Measurements from ENCODE around the gene CORO2A.

Gene CORO2A

DNA sequence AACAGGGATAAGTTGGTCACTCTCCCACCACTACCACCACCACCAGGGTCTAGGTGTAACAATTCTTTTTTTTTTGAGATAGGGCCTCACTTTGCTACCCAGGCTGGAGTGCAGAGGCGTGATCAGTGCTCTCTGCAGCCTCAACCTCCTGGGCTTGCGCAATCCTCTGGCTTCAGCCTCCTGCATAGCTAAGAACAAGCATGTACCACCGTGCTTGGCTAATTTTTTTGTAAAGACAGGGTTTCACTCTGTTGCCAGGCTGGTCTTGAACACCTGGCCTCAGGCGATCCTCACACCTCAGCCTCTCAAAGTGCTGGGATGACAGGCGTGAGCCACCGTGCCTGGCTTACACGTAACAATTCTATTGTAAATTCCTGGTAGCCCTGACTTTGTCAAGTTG, 27.5 kb downstream of the CORO2A start:
- DNase-seq = no peak

DNA sequence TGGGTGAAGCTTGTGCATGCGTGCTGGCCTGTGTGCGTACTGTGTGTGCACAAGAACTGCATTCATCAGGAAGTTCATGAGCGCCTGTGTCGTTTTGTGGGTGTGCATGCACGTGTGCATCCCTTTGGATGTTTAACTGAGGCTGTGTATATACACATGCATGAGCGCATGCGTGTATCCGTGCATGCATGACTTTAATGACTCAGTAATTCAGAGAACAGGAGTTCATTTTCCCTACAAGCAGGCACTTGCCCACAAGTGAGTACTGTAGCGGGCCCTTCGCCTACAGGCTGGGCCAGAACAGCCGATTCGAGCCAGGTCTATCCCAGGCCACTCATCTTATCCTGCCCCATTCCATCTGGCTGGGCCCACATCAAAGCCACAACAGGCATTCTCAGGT, 29.8 kb downstream of the CORO2A start:
- DNase-seq = peak; percentile 63

DNA sequence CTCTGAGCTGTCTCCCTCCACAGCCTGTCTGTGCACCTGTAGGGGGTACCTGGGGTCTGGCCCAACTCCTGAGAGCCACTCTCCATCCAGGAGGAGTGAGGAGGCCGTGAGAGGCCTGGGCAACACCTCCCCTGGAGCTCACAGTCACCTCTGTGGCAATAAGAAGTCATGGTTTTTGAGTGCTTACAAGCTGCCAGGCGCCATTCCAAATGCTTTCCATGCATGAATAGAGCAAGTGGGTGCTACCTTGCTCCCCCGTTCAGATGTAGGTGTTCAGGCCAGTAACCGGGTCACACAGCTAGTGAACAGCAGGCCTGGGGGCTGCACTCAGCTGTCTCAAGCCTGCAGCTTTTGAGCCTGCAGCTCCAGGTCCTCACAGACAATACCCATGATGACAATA, 30.6 kb downstream of the CORO2A start:
- no peak for DNase-seq

DNA sequence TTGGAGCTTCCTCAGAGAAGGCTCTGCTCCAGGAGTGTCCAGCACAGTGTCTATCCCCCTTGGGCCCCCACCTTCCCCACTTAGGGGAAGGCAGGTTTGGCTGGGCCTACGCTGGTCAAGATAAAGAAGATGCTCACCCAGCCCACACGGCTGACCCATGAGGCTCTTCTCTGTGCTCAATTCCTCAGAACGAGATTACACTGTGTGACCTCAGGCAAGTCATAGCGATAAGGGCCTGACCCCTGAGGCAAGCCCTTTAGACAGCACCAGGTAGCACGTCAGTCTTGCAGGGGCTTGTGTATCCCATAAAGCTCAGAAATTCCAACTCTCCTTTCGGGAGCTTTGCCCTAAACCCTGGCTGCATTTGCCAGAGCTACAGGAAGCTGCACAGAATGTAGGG, 32.6 kb downstream of the CORO2A start:
- DNase-seq = no peak

DNA sequence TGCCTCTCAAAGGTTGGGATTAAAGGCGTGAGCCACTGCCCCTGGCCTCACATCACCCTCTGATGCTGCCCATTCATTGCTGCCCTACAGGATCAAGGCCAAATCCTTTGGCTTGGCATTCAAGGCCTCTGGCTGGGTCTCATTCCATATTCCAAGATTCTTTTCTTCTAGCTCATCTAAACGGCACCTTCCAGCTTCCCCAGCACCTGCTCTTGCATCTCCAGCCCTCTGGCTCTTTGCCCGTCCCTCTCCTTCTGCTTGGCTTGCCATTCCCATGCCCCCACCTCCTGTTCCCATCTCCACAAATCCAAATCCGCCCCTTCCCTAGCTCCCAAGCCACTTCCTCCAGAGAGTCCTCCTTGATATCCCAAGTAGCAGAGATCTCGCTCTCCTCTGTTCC, 33.1 kb downstream of the CORO2A start:
- DNase-seq = no peak

DNA sequence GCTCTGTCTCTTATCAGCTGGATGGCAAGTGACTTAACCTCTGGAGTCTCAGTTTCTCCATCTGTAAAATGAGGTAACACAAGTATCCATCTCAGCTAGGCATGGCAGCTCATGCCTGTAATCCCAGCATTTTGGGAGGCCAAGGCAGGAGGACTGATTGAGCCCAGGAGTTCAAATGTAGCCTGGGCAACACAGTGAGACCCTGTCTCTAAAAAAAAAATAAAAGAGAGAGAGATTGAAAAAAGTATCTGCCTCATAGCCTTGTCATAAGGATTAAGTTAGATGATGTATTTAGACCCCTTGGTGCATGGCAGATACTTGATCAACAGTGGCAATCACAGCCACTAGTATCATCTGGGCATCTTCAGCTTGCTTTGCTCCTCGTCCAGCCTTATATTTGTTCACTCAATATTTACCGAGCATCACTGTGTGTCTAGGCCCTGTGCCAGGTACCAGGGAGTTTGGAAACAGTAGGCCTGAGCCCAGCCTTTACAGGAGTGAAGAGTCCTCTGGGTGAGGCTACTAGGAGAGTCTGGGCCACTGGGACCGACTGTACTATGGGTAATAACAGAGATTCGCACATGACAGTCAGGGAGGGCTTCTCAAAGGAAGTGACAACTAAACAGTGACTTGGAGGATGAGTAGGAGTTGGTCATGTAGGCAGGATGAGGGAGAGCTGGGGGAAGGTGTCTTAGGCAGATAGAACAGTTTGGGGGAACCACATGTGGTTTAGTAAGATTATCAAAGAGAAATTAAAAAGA, 34.2 kb downstream of the CORO2A start:
- no peak for DNase-seq

DNA sequence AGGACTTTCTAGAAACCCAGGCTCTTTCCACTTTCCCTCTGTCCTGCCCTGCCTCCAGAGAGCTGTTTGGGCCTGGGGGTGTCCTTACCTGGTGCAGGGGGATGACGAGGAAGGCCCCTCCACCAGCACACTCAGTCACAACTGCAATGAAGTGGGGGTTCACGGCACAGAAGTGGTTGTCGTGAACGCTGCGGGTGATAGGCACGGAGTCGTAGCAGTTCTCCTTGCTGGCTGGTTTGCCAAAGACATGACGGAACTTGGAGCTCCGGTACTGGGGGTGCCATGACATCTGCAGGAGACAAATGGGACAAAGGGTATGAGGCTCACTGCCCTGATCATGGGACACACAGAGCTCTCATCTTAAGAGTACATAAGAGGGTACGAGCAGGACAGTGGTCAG, 35.1 kb downstream of the CORO2A start:
- no peak for DNase-seq

DNA sequence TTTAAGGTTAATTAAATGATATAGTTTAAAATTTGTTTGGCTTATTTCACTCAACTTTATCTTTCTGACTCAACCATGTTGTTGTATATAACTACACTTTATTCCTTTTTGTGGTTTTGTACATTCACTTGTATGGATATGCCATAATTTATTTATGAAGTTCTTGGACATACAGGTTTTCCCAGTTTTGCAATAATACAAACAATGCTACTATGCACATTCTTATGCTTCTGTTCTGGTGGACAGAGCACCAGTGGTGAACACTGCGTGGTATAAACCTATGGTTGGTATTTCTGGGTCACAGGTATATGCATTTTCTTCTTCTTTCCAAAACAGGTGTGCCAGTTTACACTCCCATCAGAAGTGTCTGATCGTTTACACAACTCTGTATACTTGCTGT, 37.8 kb downstream of the CORO2A start:
- no peak for DNase-seq

DNA sequence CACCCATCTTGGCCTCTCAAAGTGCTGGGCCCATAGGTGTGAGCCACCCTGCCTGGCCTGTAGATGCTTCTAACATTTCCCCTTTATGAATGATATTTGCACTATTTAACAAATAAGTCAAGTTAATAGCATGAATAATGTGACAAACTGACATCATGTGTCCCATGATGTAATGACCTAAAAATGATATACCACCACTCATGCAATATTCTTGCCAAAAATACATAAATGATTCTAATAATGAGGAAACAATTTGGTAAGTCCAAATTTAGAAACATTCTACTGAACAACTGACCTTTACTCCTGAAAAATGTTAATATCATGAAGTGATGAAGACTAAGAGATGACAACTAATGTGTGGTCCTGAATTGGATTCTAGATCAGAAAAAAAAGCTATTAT, 39.9 kb downstream of the CORO2A start:
- DNase-seq = no peak

DNA sequence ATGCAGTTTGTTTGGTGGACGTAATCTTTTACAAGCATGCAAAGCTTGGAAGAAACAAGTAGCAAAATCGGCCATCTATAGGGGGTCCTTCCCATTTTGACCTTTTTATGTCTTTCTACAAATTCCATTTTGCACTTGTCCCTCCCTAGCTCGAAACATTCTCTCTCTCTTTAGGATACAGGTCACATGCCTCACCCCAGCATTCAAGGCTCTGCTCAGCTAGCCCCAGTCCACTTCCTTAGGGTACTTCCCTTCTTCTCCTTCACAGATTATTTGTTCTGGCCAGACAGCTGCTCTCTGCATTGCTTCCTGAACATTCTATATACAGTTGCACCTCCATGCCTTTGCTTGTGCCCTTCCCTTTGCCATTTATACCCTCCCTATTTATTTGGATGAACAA, 41.7 kb downstream of the CORO2A start:
- no peak for DNase-seq

DNA sequence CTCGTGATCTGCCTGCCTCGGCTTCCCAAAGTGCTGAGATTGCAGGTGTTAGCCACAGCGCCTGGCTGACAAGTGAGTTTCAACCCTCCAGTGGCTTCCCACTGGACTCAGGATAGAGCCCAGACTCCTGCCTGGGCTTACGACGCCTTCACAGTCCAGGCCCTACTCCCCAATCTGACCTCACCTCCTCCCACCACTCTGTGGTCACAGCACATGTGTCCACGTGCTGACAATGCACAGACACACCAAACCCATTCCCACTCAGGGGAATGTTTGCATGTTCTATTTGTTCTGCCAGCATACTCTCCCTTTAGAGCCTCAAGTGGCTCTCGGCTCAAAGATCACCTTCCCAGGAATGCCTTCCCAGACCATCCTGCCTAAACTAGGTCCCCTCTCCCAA, 42.3 kb downstream of the CORO2A start:
- no peak for DNase-seq

DNA sequence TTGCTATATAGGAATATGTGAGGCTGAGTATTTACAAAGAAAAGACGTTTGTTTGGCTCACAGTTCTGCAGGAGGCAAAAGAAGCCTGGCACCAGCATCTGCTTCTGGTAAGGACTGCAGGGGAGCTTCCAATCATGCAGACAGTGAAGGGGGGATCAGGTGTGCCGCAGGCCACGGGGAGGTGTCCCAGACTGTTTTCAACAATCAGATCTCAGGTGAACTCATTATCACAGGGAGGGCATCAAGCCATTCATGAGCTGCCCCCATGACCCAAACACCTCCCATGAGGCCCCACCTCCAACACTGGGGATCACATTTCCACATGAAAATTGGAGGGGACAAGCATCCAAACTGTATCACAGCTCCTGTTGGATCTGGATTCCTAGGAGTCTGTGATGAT, 43.0 kb downstream of the CORO2A start:
- peak; percentile 80 for DNase-seq

DNA sequence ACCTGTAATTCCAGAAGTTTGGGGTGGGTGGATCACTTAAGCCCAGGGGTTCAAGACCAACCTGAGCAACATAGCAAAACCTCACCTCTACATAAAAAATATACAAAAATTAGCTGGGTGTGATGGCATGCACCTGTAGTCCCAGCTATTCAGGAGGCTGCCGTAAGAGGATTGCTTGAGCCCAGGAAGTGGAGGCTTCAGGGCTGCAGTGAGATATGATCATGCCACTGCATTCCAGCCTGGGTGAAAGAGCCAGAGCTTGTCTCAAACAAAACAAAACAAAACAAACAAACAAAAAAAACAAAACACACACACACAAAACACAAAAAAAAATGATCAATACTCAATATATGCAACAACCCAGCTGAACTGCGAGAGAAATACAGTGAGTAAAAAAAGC, 44.0 kb downstream of the CORO2A start:
- DNase-seq = no peak

DNA sequence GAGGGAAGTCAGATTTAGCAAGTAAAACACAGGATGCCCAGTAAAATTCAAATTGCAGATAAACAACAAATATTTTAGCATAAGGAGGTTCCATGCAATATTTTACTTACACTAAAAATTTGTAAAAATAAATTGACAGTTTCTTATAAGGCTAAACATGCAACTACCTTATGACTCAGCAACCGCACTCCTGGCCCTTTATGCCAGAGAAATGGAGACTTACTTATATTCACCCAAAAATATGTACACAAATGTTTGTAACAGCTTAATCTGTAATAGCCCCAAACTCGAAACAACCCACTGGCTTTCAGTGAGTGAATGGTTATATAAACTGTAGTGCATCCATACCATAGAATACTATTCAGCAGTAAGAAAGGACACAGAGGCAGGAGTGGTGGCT, 44.9 kb downstream of the CORO2A start:
- DNase-seq = no peak

DNA sequence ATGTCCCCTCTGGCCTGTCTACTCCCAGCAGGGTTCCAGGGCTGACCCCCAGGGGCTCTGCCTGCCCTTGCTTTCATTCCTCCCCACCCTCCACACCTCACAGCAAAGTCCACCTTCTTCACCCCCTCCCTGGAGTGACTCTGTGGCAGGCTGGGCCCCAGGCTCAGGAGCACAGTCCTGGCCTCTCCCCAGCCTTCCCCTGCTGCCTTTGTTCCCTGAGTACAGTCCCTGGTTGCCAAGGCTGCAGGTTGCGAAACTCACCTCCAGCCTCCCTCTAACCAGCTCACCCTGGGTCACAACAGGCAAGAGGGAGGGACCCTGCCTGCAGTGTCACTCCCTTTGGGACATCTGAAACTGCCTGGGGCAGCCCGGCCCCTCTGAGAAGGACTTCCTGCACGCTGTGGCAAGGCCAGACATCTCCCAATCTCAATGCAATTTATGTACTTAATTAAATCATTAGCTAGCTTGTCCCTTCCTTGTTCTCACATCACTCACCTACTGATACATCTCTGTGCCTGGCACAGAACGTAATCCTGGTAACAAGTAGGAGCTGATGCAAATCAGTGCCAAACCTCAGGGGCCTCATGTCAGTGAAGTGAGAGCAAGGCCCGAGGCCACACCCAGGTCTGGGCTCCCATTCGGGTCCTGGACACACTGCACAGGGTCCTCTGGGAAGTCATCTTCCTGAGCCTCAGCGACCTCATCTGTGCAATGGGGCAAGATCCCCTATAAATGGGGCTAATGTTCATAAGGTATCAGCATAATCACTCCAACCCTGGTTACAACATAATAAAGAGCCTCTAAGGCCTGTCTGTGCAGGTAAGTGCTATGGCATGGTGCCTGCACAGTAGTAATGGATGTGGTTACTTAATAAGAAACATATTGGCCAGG, 46.1 kb downstream of the CORO2A start:
- no peak for DNase-seq

DNA sequence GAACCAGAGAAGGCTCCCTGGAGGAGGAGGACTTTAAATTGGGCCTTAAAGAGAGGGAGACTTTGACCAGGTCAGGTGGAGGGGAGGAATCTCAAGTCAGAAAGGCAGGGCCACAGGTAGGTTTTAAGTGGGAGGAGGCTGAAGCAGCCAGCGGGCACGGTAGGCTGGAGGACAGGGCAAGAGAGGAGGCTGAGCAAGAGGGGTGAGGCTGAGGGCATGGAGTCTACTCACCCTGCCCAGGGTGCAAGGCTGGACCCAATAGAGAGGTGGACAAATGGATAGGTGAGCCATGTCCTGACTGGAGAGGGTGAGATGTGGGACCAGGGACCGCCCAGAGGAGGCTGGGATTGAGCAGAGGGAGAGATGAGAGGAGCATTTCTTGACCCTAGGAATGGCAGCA, 47.8 kb downstream of the CORO2A start:
- DNase-seq = no peak

DNA sequence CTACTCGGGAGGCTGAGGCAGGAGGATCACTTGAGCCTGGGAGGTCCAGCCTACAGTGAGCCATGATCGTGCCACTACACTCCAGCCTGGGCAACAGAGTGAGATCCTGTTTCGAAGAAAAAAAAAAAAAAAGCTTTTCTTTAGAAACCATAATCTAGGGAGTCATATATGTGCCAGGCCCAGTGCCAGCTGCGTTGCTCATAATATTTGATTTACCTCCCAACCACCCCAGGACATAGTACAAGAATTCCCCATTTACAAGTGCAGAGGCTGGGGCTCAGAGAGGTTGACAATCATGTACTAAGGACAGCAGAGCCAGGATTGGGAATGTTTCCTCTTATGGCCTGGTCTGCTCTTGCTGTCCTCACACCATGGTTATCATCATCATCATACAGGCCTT, 48.4 kb downstream of the CORO2A start:
- DNase-seq = no peak

DNA sequence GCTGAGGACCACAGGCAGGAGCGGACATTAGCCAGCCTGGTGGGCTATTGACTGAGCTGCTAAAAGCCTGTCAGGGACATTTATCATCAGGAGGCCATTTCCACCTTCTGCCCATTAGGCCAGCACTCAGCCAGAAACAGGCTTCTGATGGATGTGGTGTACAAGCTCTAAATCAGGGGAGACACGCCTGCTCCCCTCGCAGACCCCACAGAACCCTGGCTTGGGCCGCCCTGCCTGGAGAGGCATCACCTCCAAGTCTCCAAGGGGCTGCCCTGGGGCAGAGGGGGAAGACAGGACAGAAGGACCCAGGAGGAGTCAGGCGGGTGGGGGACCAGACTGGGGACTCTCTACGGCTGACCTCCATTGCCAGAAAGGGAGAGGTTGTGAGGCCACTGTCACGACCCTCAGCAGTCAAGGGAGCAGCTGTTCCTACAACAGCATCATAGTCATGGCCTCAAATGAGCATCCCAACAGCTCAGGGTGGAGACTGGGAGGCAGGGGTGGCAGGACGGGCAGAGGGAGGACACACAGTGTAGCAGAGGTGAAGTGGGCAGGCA, 49.4 kb downstream of the CORO2A start:
- DNase-seq = no peak

DNA sequence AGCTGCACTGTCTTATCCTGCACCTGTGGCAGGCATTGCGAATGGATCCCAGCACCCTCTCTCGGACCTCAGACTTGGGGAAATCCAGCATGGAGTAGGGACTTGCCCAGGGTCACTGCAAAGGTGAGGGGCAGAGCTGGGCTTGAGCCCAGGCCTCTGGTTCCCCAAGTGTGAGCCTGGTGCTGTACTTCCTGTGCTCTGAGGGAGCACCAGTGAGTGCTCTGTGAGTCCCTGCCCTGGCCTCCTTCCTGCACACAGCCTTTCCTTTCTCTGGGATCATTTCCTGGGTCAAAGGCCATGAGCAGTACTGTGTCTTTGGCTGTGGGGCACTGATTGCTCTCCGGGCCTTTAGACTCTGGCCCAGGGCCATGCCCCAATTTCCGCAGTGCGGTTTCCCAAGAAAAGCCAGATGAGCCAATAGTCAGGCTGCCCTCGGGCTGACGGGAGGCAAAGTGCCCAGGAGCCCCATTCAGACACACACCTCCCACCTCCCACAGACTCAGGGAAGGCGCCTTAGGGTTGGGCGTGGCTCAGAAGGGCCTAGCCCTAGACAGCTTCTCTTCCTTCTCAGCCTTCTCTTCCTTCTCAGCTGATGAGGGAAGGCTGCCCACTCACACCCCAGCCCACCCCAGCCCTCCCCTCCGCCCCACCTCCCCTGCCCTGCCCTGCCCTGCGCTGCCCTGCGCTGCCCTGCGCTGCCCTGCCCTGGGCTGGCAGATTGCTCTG, 50.1 kb downstream of the CORO2A start:
- no peak for DNase-seq

DNA sequence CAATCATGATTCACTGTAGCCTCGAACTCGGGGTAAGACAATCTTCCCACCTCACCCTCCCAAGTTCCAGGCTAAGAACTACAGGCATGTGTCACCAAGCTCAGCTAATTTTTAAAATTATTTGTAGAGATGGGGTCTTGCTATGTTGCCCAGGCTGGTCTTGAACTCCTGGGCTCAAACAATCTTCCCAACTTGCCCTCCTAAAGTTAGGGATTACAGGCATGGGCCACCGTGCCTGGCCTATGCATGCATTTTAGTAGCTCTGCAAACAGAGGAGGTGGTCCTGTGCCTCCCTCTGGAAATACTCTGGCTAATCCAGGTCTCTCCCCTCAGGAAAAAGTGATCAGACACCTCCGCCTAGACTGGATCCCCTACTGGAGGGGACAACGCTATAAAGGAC, 51.9 kb downstream of the CORO2A start:
- DNase-seq = no peak

DNA sequence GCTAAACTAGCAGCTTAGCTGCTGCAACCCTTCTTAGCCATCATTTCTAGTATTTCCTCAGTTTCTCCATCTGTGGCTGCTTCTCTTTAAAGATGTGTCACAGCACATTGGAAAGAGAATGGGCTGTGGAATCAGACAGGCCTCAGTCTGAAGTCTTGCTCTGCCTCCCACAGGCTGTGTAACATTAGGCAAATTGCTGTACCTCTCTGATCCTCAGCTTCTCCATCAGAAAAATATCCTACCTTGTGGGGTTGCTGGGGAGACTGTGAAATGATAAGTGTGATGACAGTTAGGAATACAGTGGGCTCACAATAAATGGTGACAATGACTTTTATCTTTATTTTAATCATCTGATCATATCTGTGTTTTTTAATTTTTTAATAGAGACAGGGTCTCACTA, 55.9 kb downstream of the CORO2A start:
- no peak for DNase-seq

DNA sequence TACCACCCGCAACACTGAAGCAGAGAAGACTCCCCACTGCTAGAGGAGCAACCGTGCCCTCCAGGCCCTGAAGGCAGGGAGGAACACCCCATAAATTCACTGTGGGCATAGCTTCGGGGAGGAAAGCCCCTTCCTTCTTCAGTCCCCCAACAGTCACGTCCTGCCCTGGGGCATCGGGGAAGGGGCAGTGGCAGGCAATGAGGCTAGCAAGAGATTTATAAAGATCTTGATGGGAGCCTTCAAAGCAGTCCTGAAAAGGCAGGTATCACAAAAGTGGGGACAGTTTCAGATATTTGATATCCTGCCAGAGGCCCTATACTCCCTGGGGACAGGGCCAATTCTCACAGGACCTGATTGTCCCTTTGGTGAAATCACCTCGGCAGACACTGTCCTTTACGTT, 56.5 kb downstream of the CORO2A start:
- no peak for DNase-seq

DNA sequence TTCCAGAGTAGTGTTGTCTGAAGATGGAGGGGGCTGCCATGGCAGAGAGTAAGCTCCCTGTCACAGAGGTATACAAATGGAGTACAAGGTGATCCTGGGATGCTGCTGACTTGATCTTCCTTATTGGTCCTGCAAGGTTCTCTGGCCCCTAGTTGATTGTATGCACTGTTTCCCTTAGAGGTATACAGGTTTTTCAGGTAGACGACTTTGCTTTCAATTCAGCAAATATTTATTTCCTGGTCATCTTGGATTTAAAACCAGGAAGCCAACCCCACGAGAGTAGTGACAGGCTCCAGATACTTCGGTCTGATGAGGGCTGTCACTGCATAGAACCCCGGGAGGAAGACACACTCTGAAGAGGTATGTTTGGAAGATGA, 56.9 kb downstream of the CORO2A start:
- DNase-seq = no peak
